GM18909 (cell line): ENCODE measurements around the gene DDIT3.
"Not testable (repeated sequence)": the region's sequence is repeated elsewhere in the genome, so short reads cannot be mapped to it uniquely, and the experiment has no call there.

Source experiments
- ATAC-seq: cut with Tn5 transposase; IDR thresholded peaks from one replicate; pipeline ENCODE4 v1.9.1; 2021; ENCODE audit warnings: mild to moderate bottlenecking; ENCODE audit not compliant: unreplicated experiment, poor library complexity

Gene DDIT3

GRCh38 chr12:57514720-57515407, 5.5 kb downstream of the DDIT3 start:
- no peak for ATAC-seq

DNA sequence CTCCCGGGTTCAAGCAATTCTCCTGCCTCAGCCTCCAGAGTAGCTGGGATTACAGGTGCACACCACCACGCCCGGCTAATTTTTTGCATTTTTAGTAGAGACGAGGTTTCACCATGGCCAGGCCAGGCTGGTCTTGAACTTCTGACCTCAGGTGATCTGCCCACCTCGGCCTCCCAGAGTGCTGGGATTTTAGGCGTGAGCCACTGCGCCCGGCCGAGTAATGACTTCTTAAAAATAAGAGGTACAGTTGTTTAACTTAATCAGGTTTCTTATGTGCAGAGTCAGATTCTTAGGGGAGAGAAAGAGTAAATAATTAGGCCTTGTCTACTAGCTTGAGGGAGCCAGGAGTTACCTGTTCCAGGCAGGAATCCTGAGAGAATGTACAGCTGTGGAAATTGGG, 6.1 kb downstream of the DDIT3 start:
- ATAC-seq, result not testable (repeated sequence)

DNA sequence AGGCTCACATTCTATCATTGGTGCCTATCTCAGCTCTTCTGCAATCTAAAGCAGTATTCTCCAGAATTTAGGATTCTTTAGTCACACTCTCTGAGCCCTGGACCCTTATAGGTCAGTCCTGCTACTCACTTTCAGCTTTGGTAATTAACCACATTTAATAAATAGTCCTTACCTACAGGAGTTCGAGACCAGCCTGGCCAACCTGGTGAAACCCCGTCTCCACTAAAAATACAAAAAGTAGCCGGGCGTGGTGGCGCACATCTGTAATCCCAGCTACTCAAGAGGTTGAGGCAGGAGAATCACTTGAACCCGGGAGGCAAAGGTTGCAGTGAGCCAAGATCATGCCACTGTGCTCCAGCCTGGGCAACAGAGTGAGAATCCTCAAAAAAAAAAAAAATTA, 6.6 kb downstream of the DDIT3 start:
- not testable (repeated sequence) for ATAC-seq

DNA sequence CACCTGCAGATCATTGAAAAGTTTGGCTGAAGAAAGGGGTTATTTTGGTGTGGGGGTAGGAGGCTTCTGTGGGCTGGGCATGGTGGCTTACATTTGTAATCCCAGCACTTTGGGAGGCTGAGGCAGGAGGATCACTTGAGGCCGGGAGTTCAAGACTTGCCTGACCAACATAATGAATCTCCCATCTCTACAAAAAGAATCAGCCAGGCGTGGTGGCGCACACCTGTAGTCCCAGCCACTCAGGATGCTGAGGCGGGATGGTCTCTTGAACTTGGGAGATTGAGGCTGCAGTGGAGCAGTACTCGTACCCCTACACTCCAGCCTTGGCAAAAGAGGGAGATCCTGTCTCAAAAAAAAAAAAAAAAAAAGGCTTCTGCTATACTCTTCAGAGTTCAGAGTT, 7.0 kb downstream of the DDIT3 start:
- ATAC-seq, result no peak

DNA sequence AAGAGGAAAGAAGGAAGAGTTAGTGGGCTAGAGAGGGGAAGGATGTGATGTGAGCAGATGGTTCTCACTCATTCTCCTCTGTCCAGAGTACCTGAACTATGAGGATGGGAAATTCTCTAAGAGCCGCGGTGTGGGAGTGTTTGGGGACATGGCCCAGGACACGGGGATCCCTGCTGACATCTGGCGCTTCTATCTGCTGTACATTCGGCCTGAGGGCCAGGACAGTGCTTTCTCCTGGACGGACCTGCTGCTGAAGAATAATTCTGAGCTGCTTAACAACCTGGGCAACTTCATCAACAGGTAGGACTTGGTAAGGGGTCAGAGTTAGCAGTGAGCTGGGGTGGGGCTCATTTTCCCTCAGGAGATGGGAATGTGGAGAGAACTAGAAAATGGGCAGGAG, 7.6 kb downstream of the DDIT3 start:
- ATAC-seq, result no peak

GRCh38 chr12:57511588-57512325, 8.6 kb downstream of the DDIT3 start:
- ATAC-seq, result no peak

DNA sequence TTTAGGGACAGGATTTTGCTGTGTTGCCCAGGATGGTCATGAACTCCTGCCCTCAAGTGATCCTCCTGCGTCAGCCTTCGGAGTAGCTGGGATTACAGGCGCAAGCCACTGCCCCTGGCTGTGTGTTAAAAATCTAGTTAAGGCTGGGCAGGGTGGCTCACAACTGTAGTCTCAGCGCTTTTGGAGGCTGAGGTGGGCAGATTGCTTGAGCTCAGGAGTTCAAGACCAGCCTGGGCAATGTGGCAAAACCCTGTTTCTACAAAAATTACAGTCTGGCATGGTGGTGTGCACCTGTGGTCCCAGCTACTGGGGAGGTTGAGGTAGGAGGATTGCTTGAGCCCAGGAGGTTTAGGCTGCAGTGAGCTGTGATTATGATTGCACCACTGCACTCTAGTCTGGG, 9.2 kb downstream of the DDIT3 start:
- no peak for ATAC-seq

DNA sequence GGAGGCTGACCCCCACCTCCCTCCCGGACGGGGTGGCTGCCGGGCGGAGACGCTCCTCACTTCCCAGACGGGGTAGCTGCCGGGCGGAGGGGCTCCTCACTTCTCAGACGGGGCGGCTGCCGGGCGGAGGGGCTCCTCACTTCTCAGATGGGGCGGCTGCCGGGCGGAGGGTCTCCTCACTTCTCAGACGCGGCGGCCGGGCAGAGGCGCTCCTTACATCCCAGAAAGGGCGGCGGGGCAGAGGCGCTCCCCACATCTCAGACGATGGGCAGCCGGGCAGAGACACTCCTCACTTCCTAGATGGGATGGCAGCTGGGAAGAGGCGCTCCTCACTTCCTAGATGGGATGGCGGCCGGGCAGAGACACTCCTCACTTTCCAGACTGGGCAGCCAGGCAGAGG, 12.5 kb downstream of the DDIT3 start:
- ATAC-seq, result not testable (repeated sequence)

GRCh38 chr12:57506541-57506940, 13.8 kb downstream of the DDIT3 start:
- ATAC-seq, result not testable (repeated sequence)

DNA sequence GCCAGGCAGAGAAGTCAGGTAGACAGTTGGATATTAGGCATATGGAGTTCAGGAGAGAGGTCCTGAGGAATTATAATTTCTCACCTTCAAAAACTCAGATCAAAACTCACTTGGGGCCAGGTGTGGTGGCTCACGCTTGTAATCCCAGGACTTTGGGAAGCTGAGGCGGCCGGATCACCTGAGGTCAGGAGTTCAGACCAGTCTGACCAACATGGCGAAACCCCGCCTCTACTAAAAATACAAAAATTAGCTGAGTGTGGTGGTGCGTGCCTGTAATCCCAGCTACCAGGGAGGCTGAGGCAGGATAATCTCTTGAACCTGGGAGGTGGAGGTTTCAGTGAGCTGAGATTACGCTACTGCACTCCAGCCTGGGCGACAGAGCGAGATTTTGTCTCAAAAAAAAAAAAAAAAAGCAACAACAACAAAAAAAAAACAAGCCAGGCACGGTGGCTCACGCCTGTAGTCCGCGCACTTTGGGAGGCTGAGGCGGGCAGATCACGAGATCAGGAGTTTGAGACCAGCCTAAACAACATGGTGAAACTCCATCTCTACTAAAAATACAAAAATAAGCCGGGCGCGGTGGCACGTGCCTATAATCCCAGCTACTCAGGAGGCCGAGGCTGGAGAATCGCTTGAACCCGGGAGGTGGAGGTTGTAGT, 17.9 kb downstream of the DDIT3 start:
- not testable (repeated sequence) for ATAC-seq

DNA sequence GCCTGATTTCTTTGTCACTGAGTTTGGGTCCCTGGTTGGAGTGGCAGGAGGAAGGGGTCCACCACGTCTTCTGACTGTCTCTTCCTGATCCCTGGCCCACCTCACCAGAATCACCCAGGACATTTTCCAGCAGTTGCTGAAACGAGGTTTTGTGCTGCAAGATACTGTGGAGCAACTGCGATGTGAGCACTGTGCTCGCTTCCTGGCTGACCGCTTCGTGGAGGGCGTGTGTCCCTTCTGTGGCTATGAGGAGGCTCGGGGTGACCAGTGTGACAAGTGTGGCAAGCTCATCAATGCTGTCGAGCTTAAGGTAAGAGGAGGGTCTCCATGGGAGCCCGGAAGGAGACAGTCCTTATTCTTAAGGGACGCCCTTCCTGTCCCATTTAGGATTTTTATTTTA, 20.1 kb downstream of the DDIT3 start:
- no peak for ATAC-seq

GRCh38 chr12:57498571-57498970, 21.7 kb downstream of the DDIT3 start:
- ATAC-seq, result no peak

GRCh38 chr12:57498132-57498502, 22.2 kb downstream of the DDIT3 start:
- ATAC-seq, result no peak

DNA sequence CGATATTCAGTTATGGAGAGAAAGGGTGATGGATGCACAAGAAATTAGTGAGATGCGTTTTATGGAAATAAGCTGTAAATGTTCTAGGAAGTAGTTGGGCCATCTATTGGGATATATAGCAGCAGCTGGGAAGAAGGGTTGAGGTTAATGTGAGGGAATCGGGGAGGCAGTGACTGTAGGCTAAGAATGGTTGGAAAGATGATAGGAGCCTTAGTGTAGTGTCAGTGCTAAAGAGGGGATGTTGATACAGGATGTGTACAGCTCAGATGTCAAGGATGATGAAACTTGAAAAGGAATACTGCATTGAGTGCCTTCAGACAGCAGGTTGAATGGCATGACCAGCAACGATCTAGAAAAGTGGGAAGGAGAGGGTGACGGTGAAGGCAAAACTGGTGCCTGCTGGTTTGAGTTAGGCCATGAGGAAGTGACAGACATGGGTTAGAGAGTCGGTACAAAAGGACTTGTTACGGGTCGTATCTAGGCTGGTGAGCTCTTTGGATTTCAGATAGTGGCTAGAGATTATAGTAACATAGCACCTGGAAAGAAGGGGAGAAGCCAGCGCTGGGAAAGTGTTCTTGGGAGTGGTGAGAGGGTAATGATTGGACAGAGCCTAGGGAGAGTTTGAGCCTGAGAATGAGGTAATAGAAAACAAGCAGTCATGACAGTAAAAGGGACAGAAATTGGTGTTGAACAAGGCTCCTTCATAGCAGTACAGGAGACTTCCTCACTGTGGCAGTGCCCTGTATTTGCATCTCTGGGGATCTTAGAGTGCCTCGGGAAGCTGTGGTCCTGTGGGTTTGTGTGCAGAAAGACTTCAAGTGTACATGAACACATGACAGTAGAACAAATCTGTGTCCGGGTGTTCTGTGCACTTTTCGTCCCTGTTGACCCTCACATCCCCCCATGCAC, 22.8 kb downstream of the DDIT3 start:
- ATAC-seq, result no peak

- ATAC-seq, result no peak
Measured at GRCh38 chr12:57496822-57497221, 23.5 kb downstream of the DDIT3 start.

- not testable (repeated sequence) for ATAC-seq
Measured at GRCh38 chr12:57495051-57495701, 25.1 kb downstream of the DDIT3 start.

DNA sequence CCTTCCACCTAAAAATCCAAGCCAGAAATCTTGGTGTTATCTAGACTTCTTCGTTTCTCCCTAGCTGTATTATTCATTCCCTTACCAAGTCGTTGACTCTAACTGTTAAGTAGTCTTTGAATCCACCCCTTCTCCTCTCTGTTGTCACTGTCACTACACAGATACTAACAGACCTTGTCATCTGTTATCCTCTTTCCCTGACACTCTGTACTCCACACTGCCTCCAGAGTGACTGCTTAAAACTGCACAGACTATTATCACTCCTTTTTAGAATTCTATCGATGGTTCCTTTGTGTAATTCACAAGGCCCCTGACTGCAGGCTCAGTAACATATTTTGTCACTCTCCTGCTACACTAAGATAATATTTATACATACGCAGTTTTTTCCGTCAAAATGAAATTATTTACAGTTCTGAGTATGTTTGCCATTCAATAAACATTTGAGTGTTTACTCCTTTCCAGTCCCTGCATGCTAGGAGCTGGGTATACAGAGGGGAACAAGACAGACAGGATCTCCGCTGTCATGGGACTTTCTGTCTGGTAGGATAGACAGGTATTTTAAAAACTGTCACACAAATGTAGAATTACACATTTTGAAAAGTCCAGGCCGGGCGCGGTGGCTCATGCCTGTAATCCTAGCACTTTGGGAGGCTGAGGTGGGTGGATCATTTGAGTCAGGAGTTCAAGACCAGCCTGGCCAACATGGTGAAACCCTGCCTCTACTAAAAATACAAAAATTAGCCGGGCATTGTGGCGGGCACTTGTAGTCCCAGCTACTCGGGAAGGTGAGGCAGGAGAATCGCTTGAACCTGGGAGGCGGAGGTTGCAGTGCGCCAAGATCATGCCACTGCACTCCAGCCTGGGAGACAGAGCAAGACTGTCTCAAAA, 28.7 kb downstream of the DDIT3 start:
- ATAC-seq, result no peak

GRCh38 chr12:57490126-57490525, 30.2 kb downstream of the DDIT3 start:
- ATAC-seq, result no peak

GRCh38 chr12:57489157-57489641, 31.1 kb downstream of the DDIT3 start:
- ATAC-seq, result no peak
